ENCODE data around the gene PTDSS2. TPM values are rescaled to one million over a fixed set of nuclear protein-coding genes. Genes with fewer than 3 reads are reported as not detected.

The PTDSS2 gene
- total and polyA plus RNA-seq, 2 of the 13 experiments (the other 11 are each of a cell fraction or from before 2014, with no cell fraction given) = 21.7 to 26.4 TPM

DNA sequence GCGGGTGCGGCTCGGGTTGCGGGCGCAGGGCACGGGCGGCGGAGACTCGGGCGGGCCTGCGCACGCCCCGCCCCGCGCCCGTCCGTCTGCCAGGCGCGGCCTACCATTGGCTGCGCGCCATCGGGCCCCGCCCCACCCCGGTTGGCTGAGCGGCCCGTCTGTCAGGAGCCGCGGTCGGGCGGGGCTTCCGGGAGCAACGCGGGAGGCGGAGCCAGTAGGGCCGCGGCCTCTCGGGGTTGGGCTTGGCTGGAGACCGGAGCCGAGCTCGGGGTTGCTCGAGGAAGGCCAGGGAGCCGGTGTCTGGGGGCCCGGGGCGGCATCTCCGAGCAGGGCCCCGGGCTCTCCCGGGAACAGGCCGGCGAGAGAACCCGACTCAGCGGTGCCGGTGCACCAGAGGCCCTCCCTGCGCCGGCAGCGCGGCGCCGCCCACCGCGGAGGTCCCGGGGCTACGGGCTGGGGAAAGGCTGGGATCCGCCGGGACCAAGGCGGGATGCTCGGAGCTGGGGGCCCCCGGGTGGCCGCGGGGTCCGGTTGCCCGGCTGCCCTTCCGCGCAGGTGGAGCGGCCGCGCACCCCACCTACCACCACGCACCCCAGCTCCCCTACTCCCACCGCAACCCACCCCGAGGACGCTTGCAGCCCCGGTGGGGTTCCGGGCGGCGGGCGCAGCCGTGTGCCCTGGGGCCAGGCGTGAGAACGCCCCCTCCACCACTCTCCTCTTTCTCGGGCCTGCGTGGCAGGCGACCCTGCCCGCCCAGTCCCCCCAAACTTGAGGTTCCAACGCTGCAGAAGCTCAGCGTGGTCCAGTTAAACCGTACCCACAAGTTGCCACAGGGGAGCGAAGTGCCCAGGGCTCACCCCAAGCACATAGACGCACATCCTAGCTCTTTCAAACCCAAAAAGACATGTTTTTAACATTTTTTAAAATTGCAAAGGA, 85.7 kb downstream of the PTDSS2 start, which contains the start of gene HRAS (continued):
- TF ChIP-seq, protein P1, sequence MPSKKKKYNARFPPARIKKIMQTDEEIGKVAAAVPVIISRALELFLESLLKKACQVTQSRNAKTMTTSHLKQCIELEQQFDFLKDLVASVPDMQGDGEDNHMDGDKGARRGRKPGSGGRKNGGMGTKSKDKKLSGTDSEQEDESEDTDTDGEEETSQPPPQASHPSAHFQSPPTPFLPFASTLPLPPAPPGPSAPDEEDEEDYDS (CRISPR knock-in tag; IDR thresholded peaks at IDR 0.05) = no peak; the same call in 1 of the 2 replicates
- TF ChIP-seq CEBPZ (IDR thresholded peaks at IDR 0.05; ENCODE audit: low read length) (no peak), ZFX (CRISPR knock-in tag; IDR thresholded peaks at IDR 0.05; ENCODE audit: low read depth) (peak; percentile 89), E2F5 (CRISPR knock-in tag; conservative IDR thresholded peaks at IDR 0.05) (no peak), ZNF766 (CRISPR knock-in tag; IDR thresholded peaks at IDR 0.05; ENCODE audit: borderline replicate concordance) (no peak), ZNF607 (CRISPR knock-in tag; IDR thresholded peaks at IDR 0.05; ENCODE audit: borderline replicate concordance) (peak; percentile 40; the same call in 1 of the 2 replicates), PHF21A (CRISPR knock-in tag; IDR thresholded peaks at IDR 0.05) (peak; percentile 21; the same call in 1 of the 2 replicates), ZNF224 (CRISPR knock-in tag; IDR thresholded peaks at IDR 0.05) (no peak), AHR (CRISPR knock-in tag; IDR thresholded peaks at IDR 0.05) (no peak), NR2F1 (CRISPR knock-in tag; IDR thresholded peaks at IDR 0.05) (no peak), ZNF570 (CRISPR knock-in tag; IDR thresholded peaks at IDR 0.05; ENCODE audit: borderline replicate concordance) (no peak), SP4 (CRISPR knock-in tag; IDR thresholded peaks at IDR 0.05) (peak; percentile 93), HNRNPK (IDR thresholded peaks at IDR 0.05; ENCODE audit: low read depth, low read length, poor library complexity, severe bottlenecking) (peak; percentile 58), ZNF503 (CRISPR knock-in tag; IDR thresholded peaks at IDR 0.05) (0 out of 2 replicates have a peak, but pooled peaks have one; percentile 31)
- TF ChIP-seq, protein P2, sequence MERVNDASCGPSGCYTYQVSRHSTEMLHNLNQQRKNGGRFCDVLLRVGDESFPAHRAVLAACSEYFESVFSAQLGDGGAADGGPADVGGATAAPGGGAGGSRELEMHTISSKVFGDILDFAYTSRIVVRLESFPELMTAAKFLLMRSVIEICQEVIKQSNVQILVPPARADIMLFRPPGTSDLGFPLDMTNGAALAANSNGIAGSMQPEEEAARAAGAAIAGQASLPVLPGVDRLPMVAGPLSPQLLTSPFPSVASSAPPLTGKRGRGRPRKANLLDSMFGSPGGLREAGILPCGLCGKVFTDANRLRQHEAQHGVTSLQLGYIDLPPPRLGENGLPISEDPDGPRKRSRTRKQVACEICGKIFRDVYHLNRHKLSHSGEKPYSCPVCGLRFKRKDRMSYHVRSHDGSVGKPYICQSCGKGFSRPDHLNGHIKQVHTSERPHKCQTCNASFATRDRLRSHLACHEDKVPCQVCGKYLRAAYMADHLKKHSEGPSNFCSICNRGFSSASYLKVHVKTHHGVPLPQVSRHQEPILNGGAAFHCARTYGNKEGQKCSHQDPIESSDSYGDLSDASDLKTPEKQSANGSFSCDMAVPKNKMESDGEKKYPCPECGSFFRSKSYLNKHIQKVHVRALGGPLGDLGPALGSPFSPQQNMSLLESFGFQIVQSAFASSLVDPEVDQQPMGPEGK (CRISPR knock-in tag; IDR thresholded peaks at IDR 0.05) = peak; percentile 57
- TF ChIP-seq, protein P3, sequence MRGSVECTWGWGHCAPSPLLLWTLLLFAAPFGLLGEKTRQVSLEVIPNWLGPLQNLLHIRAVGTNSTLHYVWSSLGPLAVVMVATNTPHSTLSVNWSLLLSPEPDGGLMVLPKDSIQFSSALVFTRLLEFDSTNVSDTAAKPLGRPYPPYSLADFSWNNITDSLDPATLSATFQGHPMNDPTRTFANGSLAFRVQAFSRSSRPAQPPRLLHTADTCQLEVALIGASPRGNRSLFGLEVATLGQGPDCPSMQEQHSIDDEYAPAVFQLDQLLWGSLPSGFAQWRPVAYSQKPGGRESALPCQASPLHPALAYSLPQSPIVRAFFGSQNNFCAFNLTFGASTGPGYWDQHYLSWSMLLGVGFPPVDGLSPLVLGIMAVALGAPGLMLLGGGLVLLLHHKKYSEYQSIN (CRISPR knock-in tag; IDR thresholded peaks at IDR 0.05; ENCODE audit: borderline replicate concordance) = no peak
